ENCODE measurements around the gene PCDHA11.
"Not testable (repeated sequence)": the region's sequence is repeated elsewhere in the genome, so short reads cannot be mapped to it uniquely, and the experiment has no call there.

DNA sequence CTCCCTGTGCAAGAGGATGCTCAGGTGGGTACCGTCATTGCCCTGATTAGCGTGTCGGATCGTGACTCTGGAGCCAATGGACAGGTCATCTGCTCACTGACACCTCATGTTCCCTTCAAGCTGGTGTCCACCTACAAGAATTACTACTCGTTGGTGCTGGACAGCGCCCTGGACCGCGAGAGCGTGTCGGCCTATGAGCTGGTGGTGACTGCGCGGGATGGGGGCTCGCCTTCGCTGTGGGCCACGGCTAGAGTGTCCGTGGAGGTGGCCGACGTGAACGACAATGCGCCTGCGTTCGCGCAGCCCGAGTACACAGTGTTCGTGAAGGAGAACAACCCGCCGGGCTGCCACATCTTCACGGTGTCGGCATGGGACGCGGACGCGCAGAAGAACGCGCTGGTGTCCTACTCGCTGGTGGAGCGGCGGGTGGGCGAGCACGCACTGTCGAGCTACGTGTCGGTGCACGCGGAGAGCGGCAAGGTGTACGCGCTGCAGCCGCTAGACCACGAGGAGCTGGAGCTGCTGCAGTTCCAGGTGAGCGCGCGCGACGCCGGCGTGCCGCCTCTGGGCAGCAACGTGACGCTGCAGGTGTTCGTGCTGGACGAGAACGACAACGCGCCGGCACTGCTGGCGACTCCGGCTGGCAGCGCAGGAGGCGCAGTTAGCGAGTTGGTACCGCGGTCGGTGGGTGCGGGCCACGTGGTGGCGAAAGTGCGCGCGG, 7.9 kb downstream of the PCDHA11 start:
- TF ChIP-seq, protein P1, sequence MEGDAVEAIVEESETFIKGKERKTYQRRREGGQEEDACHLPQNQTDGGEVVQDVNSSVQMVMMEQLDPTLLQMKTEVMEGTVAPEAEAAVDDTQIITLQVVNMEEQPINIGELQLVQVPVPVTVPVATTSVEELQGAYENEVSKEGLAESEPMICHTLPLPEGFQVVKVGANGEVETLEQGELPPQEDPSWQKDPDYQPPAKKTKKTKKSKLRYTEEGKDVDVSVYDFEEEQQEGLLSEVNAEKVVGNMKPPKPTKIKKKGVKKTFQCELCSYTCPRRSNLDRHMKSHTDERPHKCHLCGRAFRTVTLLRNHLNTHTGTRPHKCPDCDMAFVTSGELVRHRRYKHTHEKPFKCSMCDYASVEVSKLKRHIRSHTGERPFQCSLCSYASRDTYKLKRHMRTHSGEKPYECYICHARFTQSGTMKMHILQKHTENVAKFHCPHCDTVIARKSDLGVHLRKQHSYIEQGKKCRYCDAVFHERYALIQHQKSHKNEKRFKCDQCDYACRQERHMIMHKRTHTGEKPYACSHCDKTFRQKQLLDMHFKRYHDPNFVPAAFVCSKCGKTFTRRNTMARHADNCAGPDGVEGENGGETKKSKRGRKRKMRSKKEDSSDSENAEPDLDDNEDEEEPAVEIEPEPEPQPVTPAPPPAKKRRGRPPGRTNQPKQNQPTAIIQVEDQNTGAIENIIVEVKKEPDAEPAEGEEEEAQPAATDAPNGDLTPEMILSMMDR (IDR thresholded peaks at IDR 0.05): not testable (repeated sequence)
- TF ChIP-seq POLR2AphosphoS5, POLR2A (IDR thresholded peaks at IDR 0.05): not testable (repeated sequence)
